Neural crest cell (in vitro differentiated cells): ENCODE data around the gene FOXA3. TPM values are rescaled to one million over a fixed set of nuclear protein-coding genes. Genes with fewer than 3 reads are reported as not detected.

Experiments
- DNase-seq: peaks from one replicate; pipeline ENCODE4 v3.0.0; 2021; ENCODE audit warnings: low read depth, mixed read lengths, low spot score
- H3K27ac Mint-ChIP-seq: one replicate; pipeline ENCODE4 v1.8.0; 2021; ENCODE audit warnings: mild to moderate bottlenecking, mixed read lengths; ENCODE audit not compliant: unreplicated experiment
- H3K27me3 Mint-ChIP-seq: 2 replicates; pipeline ENCODE4 v1.8.0; 2021; ENCODE audit warnings: low read depth, mild to moderate bottlenecking, mixed read lengths
- H3K36me3 Mint-ChIP-seq: 2 replicates; pipeline ENCODE4 v1.8.0; 2021; ENCODE audit warnings: low read depth, mild to moderate bottlenecking, mixed read lengths
- H3K4me1 Mint-ChIP-seq: 2 replicates; pipeline ENCODE4 v1.8.0; 2021; ENCODE audit warnings: mixed read lengths
- H3K4me3 Mint-ChIP-seq: one replicate; pipeline ENCODE4 v1.8.0; 2021; ENCODE audit warnings: mild to moderate bottlenecking, mixed read lengths
- H3K9me3 Mint-ChIP-seq: 2 replicates; pipeline ENCODE4 v1.8.0; 2021; ENCODE audit warnings: mixed read lengths
- total RNA-seq: library from RNA; stranded (reverse); gene quantifications from 2 replicates; pipeline ENCODE4 v1.2.1, GENCODE V29; 2021
- TF ChIP-seq, protein P1 (sequence below): fragments of 200-600 bp; sonication (generic); conservative IDR thresholded peaks from 2 replicates; pipeline ENCODE4 v1.5.0; 2021; ENCODE audit warnings: antibody characterized with exemption, mild to moderate bottlenecking

FOXA3 gene
- total RNA-seq, 1 donor from 2014 or later = not detected

DNA sequence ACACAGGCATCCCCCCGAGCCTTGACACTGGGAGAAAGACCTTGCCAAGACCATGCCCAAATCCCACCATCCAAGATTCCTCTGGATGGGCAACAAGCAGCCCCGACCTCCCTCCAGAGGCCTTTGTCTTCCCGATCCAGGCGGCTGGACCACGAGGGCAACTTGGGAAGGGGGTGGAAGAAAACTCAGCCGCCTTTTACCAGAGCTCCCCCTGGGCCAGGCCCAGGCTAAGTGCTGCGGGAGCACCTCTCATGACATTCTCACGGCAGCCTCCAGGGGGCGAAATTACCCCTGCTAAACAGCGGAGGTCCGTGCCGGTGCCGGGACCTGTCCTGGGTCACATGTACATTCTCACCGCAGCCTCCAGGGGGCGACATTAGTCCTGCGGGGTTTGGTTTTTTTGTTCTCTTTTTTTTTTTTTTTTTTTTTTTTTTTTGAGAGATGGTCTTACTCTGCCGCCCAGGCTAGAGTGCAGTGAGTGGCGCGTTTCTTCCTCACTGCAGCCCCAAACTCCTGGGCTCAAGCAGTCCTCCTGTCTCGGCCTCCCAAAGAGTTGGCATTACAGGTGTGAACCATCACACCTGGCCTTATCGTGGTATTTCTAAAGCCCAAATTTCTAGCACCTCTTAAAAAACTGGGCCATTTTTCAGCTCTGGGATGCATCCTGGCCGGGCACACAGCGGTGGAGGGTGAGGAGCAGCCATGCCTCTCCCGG is 47.0 kb upstream of the FOXA3 start:
- H3K9me3 Mint-ChIP-seq = no peaks in the 10 kb centered on the region
- DNase-seq = peak; percentile 100
- H3K27me3 Mint-ChIP-seq = peaks cover 3% of the 10 kb centered on the region
- H3K36me3 Mint-ChIP-seq = peaks cover 6% of the 10 kb centered on the region
- peak overlapping the region; percentile 92 for H3K4me3 Mint-ChIP-seq
- peak overlapping the region; percentile 12 for H3K27ac Mint-ChIP-seq
- H3K4me1 Mint-ChIP-seq = peaks cover 11% of the 10 kb centered on the region
- TF ChIP-seq, protein P1, sequence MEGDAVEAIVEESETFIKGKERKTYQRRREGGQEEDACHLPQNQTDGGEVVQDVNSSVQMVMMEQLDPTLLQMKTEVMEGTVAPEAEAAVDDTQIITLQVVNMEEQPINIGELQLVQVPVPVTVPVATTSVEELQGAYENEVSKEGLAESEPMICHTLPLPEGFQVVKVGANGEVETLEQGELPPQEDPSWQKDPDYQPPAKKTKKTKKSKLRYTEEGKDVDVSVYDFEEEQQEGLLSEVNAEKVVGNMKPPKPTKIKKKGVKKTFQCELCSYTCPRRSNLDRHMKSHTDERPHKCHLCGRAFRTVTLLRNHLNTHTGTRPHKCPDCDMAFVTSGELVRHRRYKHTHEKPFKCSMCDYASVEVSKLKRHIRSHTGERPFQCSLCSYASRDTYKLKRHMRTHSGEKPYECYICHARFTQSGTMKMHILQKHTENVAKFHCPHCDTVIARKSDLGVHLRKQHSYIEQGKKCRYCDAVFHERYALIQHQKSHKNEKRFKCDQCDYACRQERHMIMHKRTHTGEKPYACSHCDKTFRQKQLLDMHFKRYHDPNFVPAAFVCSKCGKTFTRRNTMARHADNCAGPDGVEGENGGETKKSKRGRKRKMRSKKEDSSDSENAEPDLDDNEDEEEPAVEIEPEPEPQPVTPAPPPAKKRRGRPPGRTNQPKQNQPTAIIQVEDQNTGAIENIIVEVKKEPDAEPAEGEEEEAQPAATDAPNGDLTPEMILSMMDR = peak; percentile 96

DNA sequence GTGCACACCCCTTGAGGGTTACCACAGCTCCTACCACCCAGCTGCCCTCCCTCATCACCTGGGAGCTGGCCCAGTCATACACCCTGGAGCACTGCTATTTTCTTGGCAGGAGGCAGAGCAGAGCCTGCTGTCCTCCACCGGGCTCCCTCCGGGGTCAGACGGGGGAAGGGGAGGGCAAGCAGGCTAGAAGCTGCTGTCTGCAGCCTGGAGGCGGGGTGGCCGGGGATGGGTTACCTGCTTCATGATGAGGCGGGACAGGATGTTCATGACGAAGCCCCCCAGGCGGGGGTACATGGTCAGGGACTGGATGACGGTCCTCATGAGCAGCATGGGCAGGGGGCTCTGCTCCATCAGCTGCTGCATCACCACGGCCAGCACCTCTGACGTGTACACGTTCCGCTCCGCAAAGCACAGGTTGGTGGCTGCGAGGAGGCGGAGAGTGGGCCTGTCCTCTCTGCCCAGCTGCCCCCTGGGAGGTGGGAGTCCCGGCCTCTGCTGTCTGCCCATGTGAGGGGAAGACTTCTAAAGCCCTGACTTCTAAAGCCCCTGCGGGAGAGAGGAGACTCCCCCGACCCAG is 46.3 kb upstream of the FOXA3 start:
- Mint-ChIP-seq H3K4me3 (peak overlapping the region; percentile 92), H3K9me3 (no peaks in the 10 kb centered on the region), H3K36me3 (peaks cover 6% of the 10 kb centered on the region), H3K27ac (no peak overlapping the region), H3K27me3 (peaks cover 3% of the 10 kb centered on the region), H3K4me1 (peaks cover 11% of the 10 kb centered on the region)
- TF ChIP-seq, protein P1 = no peak
- DNase-seq = no peak

DNA sequence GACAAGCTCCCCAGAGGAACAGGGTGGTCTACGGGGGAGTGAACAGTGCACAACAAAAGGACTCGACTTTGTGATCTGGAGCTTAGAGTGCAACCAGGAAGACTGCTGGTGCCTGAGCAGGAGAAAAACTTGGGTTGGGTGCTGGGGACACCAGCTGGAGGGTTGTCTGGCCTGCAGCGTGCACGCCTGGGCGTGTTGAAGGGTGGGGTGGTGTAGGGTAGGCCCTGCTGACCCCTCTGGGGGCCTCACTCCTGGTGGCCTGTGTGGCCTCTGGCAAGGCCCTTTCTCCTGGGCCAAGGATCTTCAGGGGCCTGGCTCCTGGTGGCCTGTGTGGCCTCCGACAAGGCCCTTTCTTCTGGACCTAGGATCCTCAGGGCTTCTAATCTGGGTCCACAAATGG is 44.4 kb upstream of the FOXA3 start:
- H3K36me3 Mint-ChIP-seq = peaks cover 10% of the 10 kb centered on the region
- TF ChIP-seq, protein P1 = no peak
- H3K4me3 Mint-ChIP-seq = peak overlapping the region; percentile 49
- H3K27ac Mint-ChIP-seq = no peak overlapping the region
- H3K9me3 Mint-ChIP-seq = no peaks in the 10 kb centered on the region
- DNase-seq = no peak
- H3K27me3 Mint-ChIP-seq = peaks cover 3% of the 10 kb centered on the region
- H3K4me1 Mint-ChIP-seq = peaks cover 11% of the 10 kb centered on the region

DNA sequence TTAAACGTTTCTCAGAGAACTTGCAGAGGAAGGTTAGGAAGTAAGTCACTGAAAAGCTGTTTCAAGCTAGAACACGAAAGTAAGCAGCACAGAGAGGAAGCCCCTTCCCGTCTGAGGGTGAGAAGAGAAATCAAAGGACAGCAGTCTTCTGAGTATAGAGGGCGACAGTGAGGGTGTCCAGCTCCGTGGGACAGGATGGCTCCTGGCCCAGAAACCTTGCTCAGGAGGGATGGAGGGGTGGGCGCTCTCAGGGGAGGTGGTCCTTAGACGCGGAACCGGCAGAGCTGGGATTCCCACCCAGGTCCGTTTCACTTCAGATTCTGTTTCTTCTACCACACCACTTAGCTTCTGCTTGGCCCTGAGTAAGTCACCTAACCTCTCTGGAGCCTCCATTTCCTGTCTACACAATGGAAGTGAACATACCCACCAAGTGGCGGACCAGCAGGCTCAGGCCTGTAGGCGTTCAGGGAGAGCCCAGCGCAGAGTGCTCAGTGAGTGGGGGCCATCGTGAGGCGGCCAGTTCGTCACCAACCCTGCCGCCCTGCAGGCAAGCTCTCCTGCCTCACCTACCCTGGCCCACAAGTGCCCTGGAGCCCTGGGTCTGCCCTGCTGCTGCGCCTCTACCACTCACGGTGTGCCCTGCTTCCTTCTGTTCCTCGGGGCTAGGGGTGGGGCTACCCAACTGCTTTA is 43.6 kb upstream of the FOXA3 start:
- DNase-seq = no peak

DNA sequence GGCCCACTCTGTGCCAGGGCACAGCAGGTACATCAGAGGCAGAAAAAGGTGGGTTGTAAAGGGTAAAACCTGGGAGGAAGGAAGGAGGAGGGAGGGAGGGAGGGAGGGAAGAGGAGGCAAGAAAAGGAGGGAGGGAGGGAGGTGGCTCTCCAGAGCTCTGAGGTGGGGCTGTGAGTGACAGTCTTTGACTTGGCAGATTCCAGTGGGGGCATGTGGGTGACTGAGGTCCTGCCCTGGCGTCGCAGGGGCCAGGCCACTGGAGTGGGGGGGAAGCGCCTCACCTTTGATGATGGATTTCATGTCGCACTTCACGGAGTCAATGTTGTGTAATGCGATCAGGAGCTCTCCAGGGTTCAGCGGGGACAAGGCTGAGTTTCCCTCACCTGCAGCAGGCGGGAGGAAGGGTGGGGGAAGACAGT is 43.0 kb upstream of the FOXA3 start:
- Mint-ChIP-seq H3K4me3 (no peak overlapping the region), H3K36me3 (peaks cover 10% of the 10 kb centered on the region), H3K9me3 (no peaks in the 10 kb centered on the region), H3K27me3 (peaks cover 3% of the 10 kb centered on the region), H3K27ac (no peak overlapping the region), H3K4me1 (peaks cover 11% of the 10 kb centered on the region)
- TF ChIP-seq, protein P1 = no peak
- DNase-seq = no peak

More for the DNA sequence above, 43.6 kb upstream of the FOXA3 start:
- no peaks in the 10 kb centered on the region for H3K9me3 Mint-ChIP-seq
- peaks cover 11% of the 10 kb centered on the region for H3K4me1 Mint-ChIP-seq
- H3K27ac Mint-ChIP-seq = no peak overlapping the region
- peaks cover 10% of the 10 kb centered on the region for H3K36me3 Mint-ChIP-seq
- peak overlapping the region; percentile 49 for H3K4me3 Mint-ChIP-seq
- TF ChIP-seq, protein P1 = no peak
- peaks cover 3% of the 10 kb centered on the region for H3K27me3 Mint-ChIP-seq
